Measurements from ENCODE around the gene DHRSX. TPM values are rescaled to one million over a fixed set of nuclear protein-coding genes. Genes with fewer than 3 reads are reported as not detected.

The DHRSX gene
- total RNA-seq, 3 donors from 2014 or later: 24.9 to 52.4 (median 37.5) TPM

GRCh38 chrX:2320089-2320488 is 180.7 kb downstream of the DHRSX start:
- DNase-seq: no peak
- TF ChIP-seq CTCF (IDR thresholded peaks at IDR 0.05): no peak
- intact Hi-C loops (cut with DNase I, micrococcal nuclease): no loop called here

GRCh38 chrX:2318371-2318770 is 182.4 kb downstream of the DHRSX start:
- no peak for DNase-seq
- no peak for TF ChIP-seq CTCF (IDR thresholded peaks at IDR 0.05)
- intact Hi-C loops (cut with DNase I, micrococcal nuclease): no loop called here

More at GRCh38 chrX:2320089-2320488, 180.7 kb downstream of the DHRSX start:
- Histone ChIP-seq H3K36me3 (ENCODE audit: low read depth) (no peaks in the 10 kb centered on the region), H3K9me3 (no peaks in the 10 kb centered on the region), H3K4me3 (no peak overlapping the region), H3K4me1 (ENCODE audit: low read depth) (no peaks in the 10 kb centered on the region)
- ATAC-seq: no peak

GRCh38 chrX:2317527-2318055 is 183.2 kb downstream of the DHRSX start:
- no peaks in the 10 kb centered on the region for H3K9me3 ChIP-seq
- H3K4me1 ChIP-seq (ENCODE audit: low read depth): no peaks in the 10 kb centered on the region
- no peak overlapping the region for H3K4me3 ChIP-seq
- no peaks in the 10 kb centered on the region for H3K36me3 ChIP-seq (ENCODE audit: low read depth)
- no peak for DNase-seq
- no peak for TF ChIP-seq CTCF (IDR thresholded peaks at IDR 0.05)
- intact Hi-C loops (cut with DNase I, micrococcal nuclease): no loop called here
- ATAC-seq: no peak

More at GRCh38 chrX:2318371-2318770, 182.4 kb downstream of the DHRSX start:
- Histone ChIP-seq H3K9me3 (no peaks in the 10 kb centered on the region), H3K36me3 (ENCODE audit: low read depth) (no peaks in the 10 kb centered on the region), H3K4me3 (no peak overlapping the region), H3K4me1 (ENCODE audit: low read depth) (no peaks in the 10 kb centered on the region)
- no peak for ATAC-seq

GRCh38 chrX:2316534-2316933 is 184.2 kb downstream of the DHRSX start:
- H3K4me1 ChIP-seq (ENCODE audit: low read depth): no peaks in the 10 kb centered on the region
- ATAC-seq (no peak), DNase-seq (no peak)
- H3K9me3 ChIP-seq: peaks cover 4% of the 10 kb centered on the region
- H3K36me3 ChIP-seq (ENCODE audit: low read depth): no peaks in the 10 kb centered on the region
- TF ChIP-seq CTCF (IDR thresholded peaks at IDR 0.05): no peak
- intact Hi-C loops (cut with DNase I, micrococcal nuclease): no loop called here
- H3K4me3 ChIP-seq: no peak overlapping the region

- no peak for ATAC-seq
- no peak for TF ChIP-seq CTCF (IDR thresholded peaks at IDR 0.05)
- Histone ChIP-seq H3K4me1 (ENCODE audit: low read depth) (no peaks in the 10 kb centered on the region), H3K4me3 (no peak overlapping the region), H3K36me3 (ENCODE audit: low read depth) (no peaks in the 10 kb centered on the region), H3K9me3 (peaks cover 4% of the 10 kb centered on the region)
- intact Hi-C loops (cut with DNase I, micrococcal nuclease): no loop called here
- DNase-seq: no peak
Observed at GRCh38 chrX:2315434-2315833, 185.3 kb downstream of the DHRSX start.
